Activated B cell treated with CpG ODN at 0.5 μM for 24 hours (primary cell): Measurements from ENCODE around the gene ELP5. TPM values are rescaled to one million over a fixed set of nuclear protein-coding genes. Genes with fewer than 3 reads are reported as not detected.

Source experiments
- ATAC-seq: fragments of 200-7000 bp; cut with Tn5 transposase; one replicate; pipeline ENCODE4 v1.10.0; 2021; ENCODE audit warnings: low read depth, mild to moderate bottlenecking, moderate library complexity
- CTCF ChIA-PET: fragments of 350-600 bp; sonication (Branson Sonifier 250); formaldehyde crosslinking; loops from one replicate; lab custom pipeline; 2021; ENCODE audit warnings: antibody characterized with exemption; lab: Charles Lee
- POLR2A ChIA-PET: fragments of 350-600 bp; sonication (Branson Sonifier 250); formaldehyde crosslinking; loops from one replicate; lab custom pipeline; 2021; ENCODE audit warnings: antibody characterized with exemption; lab: Charles Lee
- DNase-seq: peaks from one replicate; pipeline ENCODE4 v3.0.0; 2022
- H3K27ac Mint-ChIP-seq: one replicate; pipeline ENCODE4 v1.8.0; 2020; ENCODE audit warnings: mixed read lengths
- H3K27me3 Mint-ChIP-seq: one replicate; pipeline ENCODE4 v1.8.0; 2021; ENCODE audit warnings: mixed read lengths
- H3K36me3 Mint-ChIP-seq: one replicate; pipeline ENCODE4 v1.8.0; 2021; ENCODE audit warnings: low read depth, mixed read lengths
- H3K4me1 Mint-ChIP-seq: one replicate; pipeline ENCODE4 v1.8.0; 2021; ENCODE audit warnings: mixed read lengths
- H3K4me3 Mint-ChIP-seq: one replicate; pipeline ENCODE4 v1.8.0; 2020; ENCODE audit warnings: mild to moderate bottlenecking, mixed read lengths
- H3K9me3 Mint-ChIP-seq: one replicate; pipeline ENCODE4 v1.8.0; 2020; ENCODE audit warnings: mixed read lengths
- intact Hi-C: fragments of 100-400 bp; cut with micrococcal nuclease; formaldehyde crosslinking; loops from one replicate; pipeline ENCODE4 v1.15.1; 2024
- total RNA-seq: library from RNA; stranded (reverse); gene quantifications from 2 replicates; pipeline ENCODE4 v1.2.3, GENCODE V29; 2022
- TF ChIP-seq, protein P1 (sequence below): fragments of 200-600 bp; IDR thresholded peaks from one replicate; pipeline ENCODE4 v1.8.0; 2022; ENCODE audit warnings: antibody characterized with exemption, mild to moderate bottlenecking

ELP5 gene
- total RNA-seq, 1 donor from 2014 or later = 49.2 TPM

GRCh38 chr17:7215652-7216180, 36.3 kb upstream of the ELP5 start:
- ChIA-PET CTCF (no interaction called here), POLR2A (interaction anchor here (0.5 to 2.7 kb wide), 4 partner anchors 23 to 265 kb away, joined by 3 to 21 read pairs (median 7); partner anchors contain the start of genes GABARAP and PHF23)
- intact Hi-C loops = loop anchor here (1.0 to 5.0 kb wide), 2 partner anchors 82 to 137 kb away; partner anchors contain the start of gene KCTD11
- TF ChIP-seq, protein P1, sequence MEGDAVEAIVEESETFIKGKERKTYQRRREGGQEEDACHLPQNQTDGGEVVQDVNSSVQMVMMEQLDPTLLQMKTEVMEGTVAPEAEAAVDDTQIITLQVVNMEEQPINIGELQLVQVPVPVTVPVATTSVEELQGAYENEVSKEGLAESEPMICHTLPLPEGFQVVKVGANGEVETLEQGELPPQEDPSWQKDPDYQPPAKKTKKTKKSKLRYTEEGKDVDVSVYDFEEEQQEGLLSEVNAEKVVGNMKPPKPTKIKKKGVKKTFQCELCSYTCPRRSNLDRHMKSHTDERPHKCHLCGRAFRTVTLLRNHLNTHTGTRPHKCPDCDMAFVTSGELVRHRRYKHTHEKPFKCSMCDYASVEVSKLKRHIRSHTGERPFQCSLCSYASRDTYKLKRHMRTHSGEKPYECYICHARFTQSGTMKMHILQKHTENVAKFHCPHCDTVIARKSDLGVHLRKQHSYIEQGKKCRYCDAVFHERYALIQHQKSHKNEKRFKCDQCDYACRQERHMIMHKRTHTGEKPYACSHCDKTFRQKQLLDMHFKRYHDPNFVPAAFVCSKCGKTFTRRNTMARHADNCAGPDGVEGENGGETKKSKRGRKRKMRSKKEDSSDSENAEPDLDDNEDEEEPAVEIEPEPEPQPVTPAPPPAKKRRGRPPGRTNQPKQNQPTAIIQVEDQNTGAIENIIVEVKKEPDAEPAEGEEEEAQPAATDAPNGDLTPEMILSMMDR = no peak
- no peak for DNase-seq
- H3K4me3 Mint-ChIP-seq = no peak overlapping the region
- H3K27ac Mint-ChIP-seq = peak overlapping the region; percentile 53
- peaks cover 5% of the 10 kb centered on the region for H3K36me3 Mint-ChIP-seq
- no peaks in the 10 kb centered on the region for H3K27me3 Mint-ChIP-seq
- ATAC-seq = no peak
- peaks cover 62% of the 10 kb centered on the region for H3K4me1 Mint-ChIP-seq
- H3K9me3 Mint-ChIP-seq = no peaks in the 10 kb centered on the region

DNA sequence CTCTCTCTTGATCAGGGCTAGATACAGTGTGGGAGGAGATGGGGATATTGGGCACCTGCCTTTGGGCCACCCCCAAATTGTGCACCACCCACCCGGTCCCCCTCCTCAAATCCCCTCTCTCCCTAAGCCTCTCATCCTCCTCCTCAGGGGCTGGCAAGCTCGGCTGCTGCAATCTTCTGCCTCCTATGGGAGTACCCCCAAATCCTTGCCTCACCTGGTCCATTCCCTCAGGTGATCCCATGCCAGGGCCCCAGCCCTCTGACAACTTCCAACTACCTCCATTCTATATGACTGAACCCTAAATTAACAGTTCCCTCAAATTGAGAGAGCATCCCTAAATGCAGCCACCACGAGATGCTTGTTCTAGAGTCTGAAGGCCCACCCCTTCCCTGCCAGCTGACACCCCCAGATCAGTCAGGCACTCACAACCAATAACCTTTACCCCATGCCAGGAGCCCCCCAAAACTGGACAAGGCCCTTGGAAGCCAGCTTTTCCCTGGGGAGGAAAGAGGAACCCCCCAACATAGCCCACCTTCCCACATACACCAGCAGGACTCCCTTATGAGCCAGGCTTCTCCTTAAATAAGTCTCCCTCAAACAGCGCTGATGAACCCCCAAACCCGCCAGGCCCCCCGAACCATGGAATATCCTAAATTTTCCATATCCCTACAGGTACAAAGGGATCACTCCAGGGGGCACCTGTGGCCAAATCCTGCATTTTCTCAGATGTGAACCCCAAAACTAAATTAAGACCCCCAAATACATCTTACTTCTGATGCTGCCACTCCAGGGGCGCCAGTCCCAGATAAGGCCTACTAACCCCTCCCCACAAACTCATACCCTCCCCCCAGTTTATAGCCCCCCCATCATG, 35.5 kb upstream of the ELP5 start:
- TF ChIP-seq, protein P1 = no peak
- Mint-ChIP-seq H3K36me3 (peaks cover 9% of the 10 kb centered on the region), H3K4me3 (no peak overlapping the region), H3K9me3 (no peaks in the 10 kb centered on the region), H3K4me1 (peaks cover 69% of the 10 kb centered on the region), H3K27ac (peak overlapping the region; percentile 53), H3K27me3 (no peaks in the 10 kb centered on the region)
- POLR2A ChIA-PET = interaction anchor here (0.5 to 2.5 kb wide), 3 partner anchors 23 to 264 kb away, joined by 3 to 10 read pairs (median 4); partner anchors contain the start of genes GABARAP and PHF23
- intact Hi-C loops = loop anchor here (5.0 kb wide), 1 partner anchor 136 kb away; the partner anchor contains the start of gene KCTD11
- DNase-seq = no peak
- CTCF ChIA-PET = no interaction called here
- ATAC-seq = no peak

GRCh38 chr17:7217113-7217987, 34.7 kb upstream of the ELP5 start:
- Mint-ChIP-seq H3K36me3 (peaks cover 17% of the 10 kb centered on the region), H3K9me3 (no peaks in the 10 kb centered on the region), H3K27ac (no peak overlapping the region), H3K4me1 (peaks cover 70% of the 10 kb centered on the region), H3K4me3 (peak overlapping the region; percentile 46), H3K27me3 (no peaks in the 10 kb centered on the region)
- CTCF ChIA-PET = no interaction called here
- DNase-seq = no peak
- intact Hi-C loops = loop anchor here (5.0 kb wide), 1 partner anchor 135 kb away; the partner anchor contains the start of gene KCTD11
- TF ChIP-seq, protein P1 = no peak
- no peak for ATAC-seq
- POLR2A ChIA-PET = interaction anchor here (0.8 to 10.5 kb wide), 2 partner anchors 19 to 92 kb away, joined by 3 to 245 read pairs; partner anchors contain the start of genes DVL2, GABARAP and PHF23

- H3K4me1 Mint-ChIP-seq = peaks cover 70% of the 10 kb centered on the region
- no peaks in the 10 kb centered on the region for H3K27me3 Mint-ChIP-seq
- ATAC-seq (no peak), DNase-seq (no peak)
- no peak overlapping the region for H3K4me3 Mint-ChIP-seq
- H3K27ac Mint-ChIP-seq = no peak overlapping the region
- peaks cover 25% of the 10 kb centered on the region for H3K36me3 Mint-ChIP-seq
- ChIA-PET CTCF (no interaction called here), POLR2A (interaction anchor here (0.6 to 10.5 kb wide), 3 partner anchors 18 to 314 kb away, joined by 3 to 245 read pairs (median 5); partner anchors contain the start of genes DVL2, GABARAP and PHF23)
- TF ChIP-seq, protein P1 = no peak
- intact Hi-C loops = loop anchor here (5.0 kb wide), 1 partner anchor 134 kb away; the partner anchor contains the start of gene KCTD11
- H3K9me3 Mint-ChIP-seq = no peaks in the 10 kb centered on the region
Observed at GRCh38 chr17:7218166-7218565, 33.8 kb upstream of the ELP5 start.
